ENCODE data around the gene ENOX1.
"Not testable (repeated sequence)": the region's sequence is repeated elsewhere in the genome, so short reads cannot be mapped to it uniquely, and the experiment has no call there.

Gene ENOX1

DNA sequence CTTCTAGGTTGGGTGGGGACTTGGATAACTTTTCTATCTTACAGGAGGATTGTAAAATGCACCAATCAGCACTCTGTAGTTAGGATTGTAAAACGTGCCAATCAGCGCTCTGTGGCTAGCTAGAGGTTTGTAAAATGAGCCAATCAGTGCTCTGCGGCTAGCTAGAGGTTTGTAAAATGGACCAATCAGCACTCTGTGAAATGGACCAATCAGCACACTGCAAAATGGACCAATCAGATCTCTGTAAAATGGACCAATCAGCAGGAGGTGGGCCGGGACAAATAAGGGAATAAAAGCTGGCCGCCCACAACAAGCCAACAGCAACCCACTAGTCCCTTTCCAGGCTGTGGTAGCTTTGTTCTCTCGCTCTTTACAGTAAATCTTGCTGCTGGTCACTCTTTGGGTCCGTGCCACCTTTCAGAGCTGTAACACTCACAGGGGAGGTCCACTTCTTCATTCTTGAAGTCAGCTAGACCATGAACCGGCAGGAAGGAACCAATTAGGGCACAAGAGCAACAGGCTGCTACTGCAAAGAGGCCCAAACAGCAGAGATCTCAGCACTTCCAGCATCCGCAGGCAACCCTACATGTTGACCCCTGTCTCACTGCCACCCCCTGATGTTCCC is 606.6 kb downstream of the ENOX1 start:
- no peak for DNase-seq

- no peak for DNase-seq
Measured at GRCh38 chr13:43171489-43171888, 615.3 kb downstream of the ENOX1 start.

DNA sequence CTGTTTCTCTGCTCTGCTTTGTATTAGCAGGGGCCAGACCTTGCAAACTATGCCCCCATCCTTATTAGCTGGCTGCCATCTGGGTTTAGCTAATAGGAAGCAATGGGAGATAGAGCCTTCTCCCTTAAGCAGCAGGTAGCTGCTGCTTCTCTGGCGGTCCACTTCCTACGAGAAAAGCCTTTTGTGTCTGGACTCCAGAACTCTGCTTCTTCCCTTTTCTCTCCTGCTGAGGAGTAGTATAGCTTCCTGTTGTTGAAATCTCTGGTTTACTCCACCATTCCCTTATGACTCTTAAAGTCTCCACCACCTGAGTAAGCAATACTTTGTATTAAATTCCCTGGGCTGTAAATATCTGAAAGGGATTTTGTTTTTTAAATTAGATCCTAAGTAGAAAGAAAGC is 616.3 kb downstream of the ENOX1 start:
- no peak for DNase-seq

GRCh38 chr13:43168434-43168833 is 618.3 kb downstream of the ENOX1 start:
- DNase-seq, result not testable (repeated sequence)

DNA sequence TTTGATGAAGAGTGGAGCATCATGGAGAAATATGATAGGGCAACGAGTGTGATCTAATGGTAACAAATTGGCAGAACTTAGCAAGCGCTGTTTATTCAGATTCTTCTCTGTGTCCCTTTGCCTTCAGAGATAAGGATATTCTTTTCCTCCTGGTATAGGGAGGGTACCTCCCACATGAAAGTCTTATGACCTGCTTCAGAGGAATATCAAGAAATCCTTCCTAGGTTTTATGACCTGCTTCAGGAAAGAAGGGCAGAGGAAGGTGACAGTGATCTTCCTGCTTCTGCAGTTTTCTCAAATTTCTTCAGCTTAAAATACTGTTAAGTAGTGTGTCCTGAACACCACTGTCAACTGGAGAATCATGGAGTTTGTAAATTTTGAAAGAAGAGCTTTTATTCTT is 619.0 kb downstream of the ENOX1 start:
- no peak for DNase-seq

GRCh38 chr13:43166644-43167457 is 619.9 kb downstream of the ENOX1 start:
- no peak for DNase-seq
